ENCODE results near the gene C12orf43. TPM values are rescaled to one million over a fixed set of nuclear protein-coding genes. Genes with fewer than 3 reads are reported as not detected.
A peak's percentile ranks its signal among the peaks of the same experiment; 100 is the strongest.

Gene C12orf43
- total RNA-seq, 2 donors from 2014 or later: 6.7 to 11.5 TPM

- Histone ChIP-seq H3K9me3 (no peaks in the 10 kb centered on the region), H3K27me3 (no peaks in the 10 kb centered on the region), H3K4me1 (peaks cover 11% of the 10 kb centered on the region), H3K4me3 (no peak overlapping the region), H3K27ac (no peak overlapping the region), H3K36me3 (replicated peaks in 1 of 2; ENCODE audit: insufficient read depth in 1 of 2, low read depth in 2 of 2) (peaks cover 0 to 9% of the 10 kb centered on the region in 2 donors)
- TF ChIP-seq POLR2A (IDR thresholded peaks at IDR 0.05): no peak
- 85 to 88% methylated on average over 10 to 16 of the region's 16 CpGs for whole genome bisulfite sequencing, 2 donors
- DNase-seq (no peak), ATAC-seq (no peak)
- intact Hi-C loops (cut with DNase I): loop anchor here (5.0 kb wide), 1 partner anchor 52 kb away; no protein-coding TSS in a partner anchor
Measured at GRCh38 chr12:121004253-121004815, 12.0 kb downstream of the C12orf43 start.

- peak in 4 of 7 experiments; percentile 26 to 44 (median 40) for TF ChIP-seq CTCF (IDR thresholded peaks at IDR 0.05)
- no peak for TF ChIP-seq POLR2A (IDR thresholded peaks at IDR 0.05)
- Histone ChIP-seq H3K27me3 (no peaks in the 10 kb centered on the region), H3K4me1 (peaks cover 15% of the 10 kb centered on the region), H3K27ac (no peak overlapping the region), H3K36me3 (replicated peaks in 1 of 2; ENCODE audit: insufficient read depth in 1 of 2, low read depth in 2 of 2) (peaks cover 0 to 9% of the 10 kb centered on the region in 2 donors), H3K4me3 (no peak overlapping the region), H3K9me3 (no peaks in the 10 kb centered on the region)
- no peak for ATAC-seq
- intact Hi-C loops (cut with DNase I): loop anchor here (5.0 kb wide), 1 partner anchor 51 kb away; no protein-coding TSS in a partner anchor
- DNase-seq: peak in 3 of 4 donors; percentile 30 to 50 (median 44)
- WGBS, 2 donors: 57 to 76% methylated on average over 4 of the region's 4 CpGs
Measured at GRCh38 chr12:121003650-121004049, 12.6 kb downstream of the C12orf43 start.

GRCh38 chr12:121001841-121002483, 14.3 kb downstream of the C12orf43 start:
- ATAC-seq (no peak), DNase-seq (no peak)
- H3K4me1 ChIP-seq: peaks cover 15% of the 10 kb centered on the region
- no peaks in the 10 kb centered on the region for H3K27me3 ChIP-seq
- no peaks in the 10 kb centered on the region for H3K9me3 ChIP-seq
- H3K27ac ChIP-seq: no peak overlapping the region
- H3K36me3 ChIP-seq (replicated peaks in 1 of 2; ENCODE audit: insufficient read depth in 1 of 2, low read depth in 2 of 2): peaks cover 0 to 9% of the 10 kb centered on the region in 2 donors
- no peak overlapping the region for H3K4me3 ChIP-seq
- 93% methylated on average over 7 to 14 of the region's 16 CpGs for WGBS, 2 donors
- intact Hi-C loops (cut with DNase I): loop anchor here (5.0 kb wide), 1 partner anchor 50 kb away; no protein-coding TSS in a partner anchor
- TF ChIP-seq CTCF (IDR thresholded peaks at IDR 0.05): no peak

GRCh38 chr12:121001060-121001459, 15.2 kb downstream of the C12orf43 start:
- intact Hi-C loops (cut with DNase I): loop anchor here (5.0 kb wide), 1 partner anchor 49 kb away; no protein-coding TSS in a partner anchor
- ATAC-seq (no peak), DNase-seq (no peak)
- H3K4me1 ChIP-seq: peaks cover 15% of the 10 kb centered on the region
- peaks cover 0 to 9% of the 10 kb centered on the region in 2 donors for H3K36me3 ChIP-seq (replicated peaks in 1 of 2; ENCODE audit: insufficient read depth in 1 of 2, low read depth in 2 of 2)
- H3K27me3 ChIP-seq: no peaks in the 10 kb centered on the region
- TF ChIP-seq POLR2A (IDR thresholded peaks at IDR 0.05) (no peak), CTCF (IDR thresholded peaks at IDR 0.05) (no peak)
- no peaks in the 10 kb centered on the region for H3K9me3 ChIP-seq
- WGBS, 2 donors: 88 to 91% methylated on average over 3 to 10 of the region's 11 CpGs
- H3K4me3 ChIP-seq: no peak overlapping the region
- H3K27ac ChIP-seq: no peak overlapping the region

- no peak for DNase-seq
- Histone ChIP-seq H3K4me3 (no peak overlapping the region), H3K4me1 (peaks cover 15% of the 10 kb centered on the region), H3K36me3 (replicated peaks in 1 of 2; ENCODE audit: insufficient read depth in 1 of 2, low read depth in 2 of 2) (peaks cover 3 to 10% of the 10 kb centered on the region in 2 donors), H3K27ac (no peak overlapping the region), H3K9me3 (no peaks in the 10 kb centered on the region), H3K27me3 (no peaks in the 10 kb centered on the region)
- TF ChIP-seq POLR2A (IDR thresholded peaks at IDR 0.05) (no peak), CTCF (IDR thresholded peaks at IDR 0.05) (no peak)
- no peak for ATAC-seq
- intact Hi-C loops (cut with DNase I): loop anchor here (5.0 kb wide), 1 partner anchor 48 kb away; no protein-coding TSS in a partner anchor
- 82 to 83% methylated on average over 9 to 11 of the region's 11 CpGs for WGBS, 2 donors
Measured at GRCh38 chr12:121000530-121000929, 15.8 kb downstream of the C12orf43 start.
